Suprapubic skin (tissue), 4 donors: Measurements from ENCODE around the gene CASD1.

ENCODE experiments used
- EP300 ChIP-seq: sonication (generic); formaldehyde crosslinking; IDR thresholded peaks from one replicate; pipeline ENCODE4 v1.6.1; 2017; ENCODE audit warnings: antibody characterized with exemption
- POLR2A ChIP-seq, 2 donors: fragments of 450-650 bp; IDR thresholded peaks; one replicate each; pipeline ENCODE4 v1.6.1; 2017; ENCODE audit warnings: antibody characterized with exemption in 2 of 2, mild to moderate bottlenecking in 2 of 2, moderate library complexity in 2 of 2
- POLR2AphosphoS5 ChIP-seq, 3 donors: sonication (generic); formaldehyde crosslinking; IDR thresholded peaks; one replicate each; pipeline ENCODE4 v1.6.1; 2017; ENCODE audit warnings: antibody characterized with exemption in 3 of 3
- TF ChIP-seq, protein P1 (sequence below), 2 donors: fragments of 200-600 bp in 1 of 2; fragments of 450-650 bp in 1 of 2; sonication (generic) in 1 of 2; IDR thresholded peaks; one replicate each; pipeline ENCODE4 v1.5.1; 2016 to 2019; ENCODE audit warnings: antibody characterized with exemption in 2 of 2, mild to moderate bottlenecking in 1 of 2, moderate library complexity in 1 of 2

- TF ChIP-seq, protein P1, sequence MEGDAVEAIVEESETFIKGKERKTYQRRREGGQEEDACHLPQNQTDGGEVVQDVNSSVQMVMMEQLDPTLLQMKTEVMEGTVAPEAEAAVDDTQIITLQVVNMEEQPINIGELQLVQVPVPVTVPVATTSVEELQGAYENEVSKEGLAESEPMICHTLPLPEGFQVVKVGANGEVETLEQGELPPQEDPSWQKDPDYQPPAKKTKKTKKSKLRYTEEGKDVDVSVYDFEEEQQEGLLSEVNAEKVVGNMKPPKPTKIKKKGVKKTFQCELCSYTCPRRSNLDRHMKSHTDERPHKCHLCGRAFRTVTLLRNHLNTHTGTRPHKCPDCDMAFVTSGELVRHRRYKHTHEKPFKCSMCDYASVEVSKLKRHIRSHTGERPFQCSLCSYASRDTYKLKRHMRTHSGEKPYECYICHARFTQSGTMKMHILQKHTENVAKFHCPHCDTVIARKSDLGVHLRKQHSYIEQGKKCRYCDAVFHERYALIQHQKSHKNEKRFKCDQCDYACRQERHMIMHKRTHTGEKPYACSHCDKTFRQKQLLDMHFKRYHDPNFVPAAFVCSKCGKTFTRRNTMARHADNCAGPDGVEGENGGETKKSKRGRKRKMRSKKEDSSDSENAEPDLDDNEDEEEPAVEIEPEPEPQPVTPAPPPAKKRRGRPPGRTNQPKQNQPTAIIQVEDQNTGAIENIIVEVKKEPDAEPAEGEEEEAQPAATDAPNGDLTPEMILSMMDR (IDR thresholded peaks at IDR 0.05), result no peak
- no peak for TF ChIP-seq POLR2A (IDR thresholded peaks at IDR 0.05)
- no peak for TF ChIP-seq POLR2AphosphoS5 (IDR thresholded peaks at IDR 0.05)
- TF ChIP-seq EP300, result no peak
Observed at GRCh38 chr7:94507462-94507861, 2.1 kb upstream of the CASD1 start.
